T-helper 2 cell treated with Interferon-gamma antibody and Interleukin-4, amounts not matched to agents 100 ng/mL and 5 ng/mL, for 36 hours (primary cell): ENCODE results near the gene SPARC. TPM values are rescaled to one million over a fixed set of nuclear protein-coding genes. Genes with fewer than 3 reads are reported as not detected.
"Not testable (repeated sequence)": the region's sequence is repeated elsewhere in the genome, so short reads cannot be mapped to it uniquely, and the experiment has no call there.

ENCODE experiments used
- intact Hi-C: fragments of 100-400 bp; cut with micrococcal nuclease; formaldehyde crosslinking; loops from one replicate; pipeline ENCODE4 v1.15.1; 2023
- total RNA-seq: library from RNA; stranded (reverse); gene quantifications from 2 replicates; pipeline ENCODE4 v1.2.3, GENCODE V29; 2022

SPARC gene
- total RNA-seq, 1 donor from 2014 or later = not detected

DNA sequence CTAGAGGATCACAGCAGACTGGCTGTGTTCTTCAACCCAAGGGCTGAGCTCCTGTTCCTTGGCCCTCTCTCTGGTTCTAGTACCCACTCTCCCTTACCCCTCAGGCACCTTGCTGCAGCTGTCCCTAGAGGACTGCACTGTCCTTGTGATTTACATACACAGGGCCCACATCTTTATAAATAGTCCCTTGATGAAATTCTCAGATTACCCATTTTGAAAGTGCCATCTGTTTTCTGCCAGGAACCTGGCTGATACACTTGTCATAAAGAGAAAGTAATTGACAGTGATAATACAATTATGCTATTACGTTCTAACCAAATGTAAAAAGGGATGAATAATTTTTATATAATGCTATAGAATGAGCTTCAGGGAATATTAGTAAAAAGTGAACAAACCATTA, 16.5 kb upstream of the SPARC start:
- intact Hi-C loops = no loop called here

DNA sequence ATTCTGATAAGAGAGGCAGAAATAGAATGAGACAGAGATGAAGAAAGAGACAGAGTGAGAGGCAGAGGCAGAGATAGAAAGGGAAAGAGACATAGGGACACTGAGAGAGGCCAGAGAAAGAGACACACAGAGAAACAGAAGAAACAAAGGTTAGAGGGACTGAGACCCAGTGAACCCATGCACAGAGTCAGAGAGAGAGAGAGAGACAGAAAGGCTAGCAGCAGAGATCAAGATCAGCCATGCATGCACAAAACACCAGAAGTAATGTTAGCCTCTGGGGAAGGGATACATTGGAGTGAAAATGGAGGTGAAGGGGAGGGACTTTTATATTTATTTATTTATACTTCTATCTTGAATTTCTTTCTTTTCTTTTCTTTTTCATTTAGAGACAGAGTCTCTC, 14.1 kb upstream of the SPARC start:
- intact Hi-C loops = no loop called here

DNA sequence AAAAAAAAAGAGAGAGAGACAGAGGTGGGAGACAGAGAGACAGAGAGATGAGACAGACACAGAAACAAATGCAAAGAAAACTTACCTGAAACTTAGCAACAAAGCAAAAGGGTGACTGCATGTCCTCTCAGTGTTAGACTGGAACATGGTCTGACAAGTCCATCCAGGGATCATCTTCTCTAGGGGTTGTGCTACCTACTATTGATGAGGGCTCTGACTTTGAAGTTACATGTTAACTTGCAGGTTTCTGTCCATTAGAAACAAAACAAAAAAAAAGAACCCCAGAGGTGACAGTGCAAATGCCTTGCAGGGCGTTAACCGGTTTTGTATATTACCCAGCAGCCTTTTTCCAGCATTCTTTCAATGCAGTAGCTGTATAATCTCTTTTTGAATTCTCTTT, 13.6 kb upstream of the SPARC start:
- intact Hi-C loops = no loop called here

DNA sequence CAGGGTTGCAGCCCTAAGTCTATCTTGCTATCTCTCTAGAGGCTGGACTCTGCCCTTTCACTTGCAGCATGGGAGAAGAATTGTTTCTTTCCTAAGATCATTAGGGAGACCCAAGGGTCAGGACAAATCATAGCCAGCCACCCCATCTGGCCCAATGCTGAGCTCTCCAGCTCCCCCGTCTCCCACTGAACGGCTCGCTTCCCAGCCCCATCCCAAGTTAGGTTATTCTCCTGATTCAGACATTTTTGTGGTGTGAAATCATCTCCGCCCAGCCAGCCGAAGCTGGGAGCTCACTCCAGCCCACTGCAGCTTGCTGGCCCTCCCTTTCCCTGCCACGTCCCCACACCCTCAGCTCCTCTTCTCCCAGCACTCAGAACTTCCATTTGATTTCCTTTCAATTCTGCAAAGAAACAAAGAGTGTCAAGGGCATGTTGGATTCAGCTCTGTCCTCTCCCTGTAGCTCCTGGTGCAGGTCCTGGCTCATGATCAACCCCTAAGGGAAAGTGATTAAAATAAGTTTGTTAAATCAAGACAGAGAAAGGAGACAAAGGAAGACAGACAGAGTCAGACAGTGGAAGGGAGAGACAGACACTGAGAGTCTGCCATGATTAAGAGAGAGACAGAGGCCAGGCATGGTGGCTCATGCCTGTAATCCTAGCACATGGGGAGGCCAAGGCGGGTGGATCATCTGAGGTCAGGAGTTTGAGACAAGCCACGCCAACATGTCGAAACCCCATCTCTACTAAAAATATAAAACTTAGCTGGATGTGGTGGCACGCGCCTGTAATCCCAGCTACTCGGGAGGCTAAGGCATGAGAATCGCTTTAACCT, 12.6 kb upstream of the SPARC start:
- intact Hi-C loops = no loop called here

DNA sequence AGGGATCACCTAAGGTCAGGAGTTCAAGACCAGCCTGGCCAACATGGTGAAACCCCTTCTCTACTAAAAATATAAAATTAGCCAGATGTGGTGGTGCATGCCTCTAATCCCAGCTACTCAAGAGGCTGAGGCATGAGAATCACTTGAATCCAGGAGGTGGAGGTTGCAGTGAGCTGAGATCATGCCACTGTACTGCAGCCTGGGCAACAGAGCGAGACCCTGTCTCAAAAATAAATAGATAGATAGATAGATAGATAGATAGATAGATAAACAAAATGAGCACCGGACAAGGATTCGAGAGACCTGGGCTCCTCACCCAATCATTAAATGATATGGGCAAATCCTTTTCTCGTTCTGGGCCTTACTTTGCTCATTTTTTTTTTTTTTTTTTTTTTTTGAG, 11.4 kb upstream of the SPARC start:
- intact Hi-C loops = not testable (repeated sequence)

DNA sequence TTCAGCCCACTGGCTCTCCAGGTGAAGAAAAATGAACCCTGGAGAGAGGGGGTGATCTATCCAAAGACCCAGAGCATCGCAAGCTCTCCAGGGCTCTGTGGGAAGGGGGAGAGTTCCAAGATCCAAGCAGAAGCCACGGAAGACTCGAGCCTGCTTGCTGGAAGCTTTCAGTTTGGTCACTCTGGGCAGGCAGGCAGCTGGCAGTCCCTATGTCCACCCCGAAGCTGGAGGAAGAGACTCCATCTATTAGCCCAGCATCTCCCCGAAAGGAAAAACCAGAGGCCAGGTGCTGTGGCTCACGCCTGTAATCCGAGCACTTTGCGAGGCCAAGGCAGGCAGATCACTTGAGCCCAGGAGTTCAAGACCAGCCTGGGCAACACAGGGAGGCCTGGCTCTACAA, 10.7 kb upstream of the SPARC start:
- intact Hi-C loops = no loop called here

DNA sequence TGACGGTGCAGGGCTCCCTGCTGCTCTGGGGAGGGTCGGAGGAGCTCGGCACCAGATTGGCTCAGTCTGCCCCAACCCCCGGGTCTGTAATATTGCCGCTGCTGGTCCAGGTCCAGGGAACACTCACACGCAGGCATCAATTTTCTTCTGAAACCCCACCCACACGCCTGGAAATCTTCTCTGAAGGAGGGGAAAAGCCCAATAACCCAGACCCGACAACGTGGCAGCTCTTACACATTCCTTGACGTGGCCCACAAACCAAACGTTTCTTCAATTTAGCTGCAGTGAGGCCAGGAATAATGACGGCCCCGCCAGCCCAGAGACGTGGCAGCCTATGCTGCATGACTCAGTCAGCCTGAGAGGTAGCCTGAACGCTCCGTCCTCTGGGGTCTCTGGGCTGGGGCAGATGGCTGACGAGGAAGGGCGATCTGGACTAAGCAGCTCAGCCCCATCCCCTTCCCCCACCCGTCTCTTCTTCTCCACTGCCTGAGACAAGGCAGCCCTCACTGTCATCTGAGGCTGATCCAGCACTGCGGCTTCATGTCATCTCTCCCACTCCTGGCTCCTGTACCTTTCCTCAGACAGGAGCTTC, 9.9 kb upstream of the SPARC start:
- intact Hi-C loops = no loop called here

DNA sequence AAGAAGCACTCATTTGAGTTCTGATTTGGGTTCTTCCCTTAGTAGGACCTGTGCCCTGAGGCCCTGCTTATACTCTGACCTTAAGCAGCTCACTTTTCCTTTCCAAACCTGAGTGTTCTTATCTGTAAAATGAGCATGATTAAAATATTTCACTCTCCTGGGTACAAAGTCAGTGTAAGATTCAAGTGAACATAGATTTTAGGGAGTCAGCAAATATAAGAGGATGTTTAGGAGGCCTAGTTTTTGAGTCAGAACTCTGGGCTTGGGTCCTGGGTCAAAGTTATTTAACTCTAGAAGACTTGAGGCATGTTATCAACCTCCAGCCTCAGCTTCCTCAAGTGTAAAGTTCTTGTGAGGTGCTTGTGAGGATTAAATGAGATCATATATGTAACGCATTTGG, 8.7 kb upstream of the SPARC start:
- intact Hi-C loops = no loop called here

DNA sequence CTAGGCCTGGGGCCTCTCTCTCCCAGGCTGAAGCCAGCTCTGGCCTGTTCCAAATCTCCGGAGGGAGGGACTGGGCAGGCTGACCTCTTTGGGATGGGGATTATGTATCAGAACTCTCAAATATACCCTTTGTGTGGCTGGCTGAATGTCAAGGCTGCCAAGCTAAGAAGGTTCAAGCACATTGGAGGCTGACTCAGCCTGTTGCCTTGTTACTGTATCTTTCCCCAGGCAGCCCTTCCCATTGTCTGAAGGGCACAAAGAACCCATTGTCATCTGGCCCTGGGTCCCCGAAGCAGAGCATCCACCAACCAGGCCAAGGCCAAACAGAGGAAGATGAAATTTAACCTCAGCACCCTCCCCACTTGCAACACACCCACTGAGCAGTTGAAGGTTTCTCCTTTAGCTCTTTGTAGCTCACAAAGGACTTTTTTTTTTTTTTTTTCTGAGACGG, 7.3 kb upstream of the SPARC start:
- intact Hi-C loops = no loop called here

DNA sequence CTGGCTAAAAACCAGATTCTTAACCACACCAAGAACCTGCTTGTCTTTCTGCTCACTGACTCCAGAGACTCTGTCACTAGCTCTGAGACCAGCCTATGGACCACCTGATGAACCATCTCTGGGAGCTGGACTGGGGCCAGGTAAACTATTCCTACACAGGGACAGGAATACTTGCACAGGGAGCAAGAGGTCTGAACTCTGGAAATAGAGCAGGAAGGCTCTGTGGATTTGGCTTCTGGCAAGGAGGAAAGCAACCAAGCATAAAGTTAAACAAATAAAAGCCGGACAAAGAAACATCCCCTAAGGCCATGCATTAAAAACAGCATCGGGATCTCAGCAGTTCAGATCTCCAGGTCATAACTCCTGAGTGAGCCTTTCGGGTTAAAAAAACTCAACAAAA, 5.6 kb upstream of the SPARC start:
- intact Hi-C loops = no loop called here

DNA sequence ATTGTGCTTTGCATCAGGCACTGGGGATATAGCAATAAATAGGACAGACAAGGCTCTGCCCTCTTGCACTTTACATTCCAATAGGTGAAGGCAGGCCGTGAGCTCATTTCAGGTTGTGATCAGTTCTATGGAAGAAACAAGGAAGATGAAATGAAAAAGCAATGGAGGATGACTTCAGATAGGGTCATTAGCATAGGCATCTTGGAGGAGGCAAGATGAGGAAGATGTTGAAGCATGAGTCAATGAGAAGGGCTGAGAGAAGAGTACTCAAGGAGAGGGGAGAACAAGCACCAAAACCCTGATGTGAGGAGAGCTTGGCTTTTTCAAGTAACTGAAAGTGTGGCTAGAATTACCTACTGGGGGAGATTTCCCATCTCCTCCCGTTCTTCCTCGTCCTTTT, 5.0 kb upstream of the SPARC start:
- intact Hi-C loops = no loop called here

DNA sequence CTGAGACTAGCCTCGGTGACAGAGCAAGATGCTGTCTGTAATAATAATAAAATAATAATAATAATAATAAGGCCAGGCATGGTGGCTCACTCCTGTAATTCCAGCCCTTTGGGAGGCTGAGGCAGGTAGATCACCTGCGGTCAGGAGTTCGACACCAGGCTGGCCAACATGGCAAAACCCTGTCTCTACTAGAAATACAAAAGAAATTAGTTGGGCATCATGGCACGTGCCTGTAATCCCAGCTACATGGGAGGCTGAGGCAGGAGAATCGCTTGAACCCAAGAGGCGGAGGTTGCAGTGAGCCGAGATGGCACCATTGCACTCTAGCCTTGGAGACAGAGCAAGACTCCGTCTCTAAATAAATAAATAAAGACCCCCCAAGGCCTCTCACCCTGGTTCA, 2.9 kb upstream of the SPARC start:
- intact Hi-C loops = not testable (repeated sequence)

DNA sequence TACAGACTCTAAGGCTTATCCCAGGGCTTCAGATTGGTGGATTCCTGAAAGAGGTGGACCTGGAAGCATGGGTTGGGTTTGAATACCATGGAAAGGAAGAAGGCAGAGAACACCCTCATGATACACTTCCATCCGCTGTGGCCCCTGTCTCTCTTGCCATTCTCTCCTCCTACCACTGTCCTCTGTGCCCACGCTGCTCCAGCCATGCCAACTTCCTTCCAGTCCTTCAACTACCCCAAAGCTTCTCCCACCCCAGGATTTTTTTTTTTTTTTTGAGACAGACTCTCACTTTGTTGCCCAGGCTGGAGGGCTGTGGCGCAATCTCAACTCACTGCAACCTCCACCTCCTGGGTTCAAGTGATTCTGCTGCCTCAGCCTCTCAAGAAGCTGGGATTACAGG, 1.7 kb upstream of the SPARC start:
- intact Hi-C loops = no loop called here

DNA sequence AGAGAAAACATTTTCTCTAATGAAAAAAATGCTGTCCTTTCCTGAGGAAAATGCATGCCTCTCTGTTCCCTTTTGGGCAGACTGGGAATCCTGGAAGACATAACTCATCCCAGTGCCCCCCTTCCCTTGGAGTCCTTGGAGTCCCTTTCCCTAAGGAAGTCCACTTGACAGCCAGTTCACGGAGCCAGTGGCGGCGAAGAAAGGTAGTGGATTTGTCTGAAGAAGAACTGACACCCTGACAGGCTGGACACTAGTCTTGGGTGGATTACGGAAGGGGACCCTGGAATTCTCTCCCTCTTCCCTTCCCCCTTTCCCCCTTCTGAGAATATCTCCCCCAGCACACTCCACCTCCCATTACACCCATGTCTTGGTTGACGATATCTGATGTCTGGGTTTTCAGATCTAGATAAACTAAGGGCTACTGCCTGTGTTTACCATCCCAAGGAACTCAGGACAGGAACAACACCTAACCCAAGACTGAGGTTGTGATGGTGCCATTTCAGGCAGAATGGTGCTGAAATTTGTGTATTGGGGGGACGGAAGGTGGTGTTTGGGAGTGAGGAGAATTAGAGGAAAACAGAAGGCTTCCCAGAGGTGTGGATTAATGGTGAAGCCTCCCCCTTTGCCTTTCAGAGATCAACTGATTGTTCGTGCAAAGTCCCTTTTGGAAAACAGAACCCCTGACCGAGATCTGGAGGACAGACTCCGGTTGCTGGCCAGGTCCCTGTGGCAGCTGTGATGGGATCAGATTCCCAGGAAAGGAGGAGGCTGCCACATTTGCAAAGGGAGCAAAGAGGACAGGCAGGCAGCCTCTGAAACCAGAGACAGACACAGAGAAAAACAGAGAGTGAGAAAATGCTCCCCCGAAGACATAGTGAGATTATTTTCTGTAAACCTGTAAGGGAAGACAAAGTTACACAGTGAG, 704 bp downstream of the SPARC start:
- intact Hi-C loops = no loop called here

DNA sequence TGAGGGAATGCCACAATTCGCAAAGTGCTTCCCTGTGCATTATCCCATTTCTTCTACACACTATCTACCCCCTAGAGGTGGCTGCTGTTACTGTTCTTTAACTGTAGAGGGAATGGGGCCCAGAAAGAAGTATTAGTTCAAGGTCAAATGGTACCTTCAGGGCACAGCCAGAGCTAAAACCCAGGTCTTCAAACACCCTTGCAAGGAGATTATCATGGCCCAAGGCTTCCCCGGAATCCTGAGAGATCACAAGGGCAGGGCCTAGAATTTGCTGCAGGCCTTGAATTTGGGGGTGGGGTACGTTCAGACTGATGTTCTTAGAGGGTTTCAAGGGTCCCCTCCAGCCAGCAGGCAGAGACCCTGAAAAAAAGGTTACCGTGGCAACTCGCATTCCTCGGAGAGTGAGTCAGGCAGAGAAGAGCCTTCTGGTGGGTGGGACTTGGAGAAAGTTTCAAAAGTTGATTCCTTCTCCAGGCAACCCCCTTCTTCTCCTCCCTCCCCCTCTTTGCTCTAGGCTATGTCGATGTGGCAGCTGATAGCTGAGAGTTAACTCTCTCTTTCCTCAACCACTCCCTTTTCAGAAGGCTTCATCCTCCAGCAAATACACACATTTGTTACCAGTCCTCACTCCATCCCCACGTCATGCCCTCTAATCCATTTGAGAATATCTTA, 1.9 kb downstream of the SPARC start:
- intact Hi-C loops = no loop called here

DNA sequence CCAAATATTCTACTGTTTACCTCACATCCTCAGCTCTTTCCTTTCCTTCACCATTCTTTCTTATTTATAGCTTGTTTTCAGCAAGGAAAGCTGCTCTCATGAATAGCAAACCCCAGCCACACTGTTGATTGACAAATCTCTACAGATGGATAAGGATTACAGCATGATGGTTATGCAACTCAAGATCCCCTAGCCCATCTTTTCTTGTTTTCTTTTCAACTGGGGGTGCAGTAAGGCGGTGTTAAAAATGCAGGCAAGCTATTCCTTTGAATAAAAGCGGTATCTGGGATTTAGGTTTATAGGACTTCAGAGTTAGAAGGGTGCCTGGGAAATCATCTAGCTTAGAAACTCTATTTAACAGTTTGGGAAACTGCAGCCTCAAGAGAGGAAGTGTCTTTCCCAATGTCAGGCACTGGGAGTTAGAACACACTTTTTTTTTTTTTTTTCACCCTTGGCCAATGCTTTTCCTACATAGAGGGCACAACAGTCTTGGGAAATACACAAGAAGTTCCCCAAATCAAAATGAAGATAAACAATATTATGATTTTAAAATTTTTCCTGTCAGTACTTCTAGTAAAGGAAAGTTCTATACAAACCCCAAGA, 2.6 kb downstream of the SPARC start:
- intact Hi-C loops = no loop called here

DNA sequence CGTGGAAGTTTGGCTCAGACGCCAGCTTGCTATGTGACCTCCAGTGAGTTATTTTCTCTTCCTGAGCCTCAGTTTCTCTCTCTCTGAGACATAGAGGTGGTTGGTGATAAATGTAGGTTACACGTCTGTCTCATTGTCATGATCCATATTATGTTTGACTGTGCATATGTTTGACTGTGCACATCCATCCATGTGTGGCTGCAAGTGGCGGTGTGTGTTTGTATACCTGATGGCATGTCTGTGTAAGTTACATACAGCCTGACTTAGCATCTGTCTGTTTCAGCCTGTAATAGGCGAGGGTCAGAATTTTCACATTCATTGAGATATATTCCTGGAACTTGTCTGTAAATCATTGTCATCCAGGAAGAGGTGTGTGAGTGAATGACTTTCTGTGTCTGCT, 3.3 kb downstream of the SPARC start:
- intact Hi-C loops = no loop called here

DNA sequence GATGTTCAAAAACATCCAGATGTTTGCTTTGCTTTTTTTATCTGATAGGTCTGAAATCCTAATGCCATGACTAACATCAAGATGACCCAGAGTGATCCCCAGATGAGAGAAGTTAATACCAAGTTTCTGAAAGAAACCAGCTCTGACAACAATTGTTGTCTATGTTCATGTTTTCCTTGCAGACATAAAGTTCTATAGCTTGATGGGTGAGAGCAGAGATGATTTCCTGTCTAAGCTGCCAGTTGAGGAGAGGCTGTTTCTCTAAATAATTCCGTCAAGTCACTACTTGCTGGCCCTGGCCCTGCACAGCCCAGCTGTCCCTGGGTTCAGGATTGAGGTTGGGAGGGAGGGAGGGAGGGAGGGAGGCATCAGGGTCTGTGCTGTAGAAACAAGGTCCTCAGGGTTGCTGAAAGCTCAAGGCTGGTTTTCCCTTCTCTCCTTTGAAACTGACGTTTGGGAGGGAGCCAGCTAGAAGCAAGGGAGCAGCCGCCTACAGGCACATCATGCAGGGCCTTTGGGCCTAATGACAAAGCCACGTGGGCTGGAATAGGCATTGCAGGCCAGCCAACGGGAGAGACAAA, 3.9 kb downstream of the SPARC start:
- intact Hi-C loops = no loop called here

DNA sequence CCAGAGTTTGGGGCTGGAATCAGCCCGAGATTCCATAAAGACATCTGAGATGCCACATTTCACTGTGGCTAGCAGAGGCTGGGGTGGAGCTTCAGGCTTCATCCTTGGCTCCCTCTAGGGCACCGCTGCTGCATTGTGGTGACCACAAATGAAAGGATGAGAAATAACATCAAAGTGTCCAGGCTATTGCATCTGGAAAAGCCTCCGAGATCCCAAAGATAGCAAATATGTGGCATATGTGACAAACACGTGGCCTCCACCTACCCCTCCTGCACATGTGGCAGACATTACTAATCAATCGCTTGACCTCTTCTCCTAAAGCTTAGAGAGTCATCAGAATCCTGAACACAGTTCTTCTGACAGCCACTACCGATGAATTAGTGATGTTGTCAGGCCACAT, 4.5 kb downstream of the SPARC start:
- intact Hi-C loops = no loop called here

DNA sequence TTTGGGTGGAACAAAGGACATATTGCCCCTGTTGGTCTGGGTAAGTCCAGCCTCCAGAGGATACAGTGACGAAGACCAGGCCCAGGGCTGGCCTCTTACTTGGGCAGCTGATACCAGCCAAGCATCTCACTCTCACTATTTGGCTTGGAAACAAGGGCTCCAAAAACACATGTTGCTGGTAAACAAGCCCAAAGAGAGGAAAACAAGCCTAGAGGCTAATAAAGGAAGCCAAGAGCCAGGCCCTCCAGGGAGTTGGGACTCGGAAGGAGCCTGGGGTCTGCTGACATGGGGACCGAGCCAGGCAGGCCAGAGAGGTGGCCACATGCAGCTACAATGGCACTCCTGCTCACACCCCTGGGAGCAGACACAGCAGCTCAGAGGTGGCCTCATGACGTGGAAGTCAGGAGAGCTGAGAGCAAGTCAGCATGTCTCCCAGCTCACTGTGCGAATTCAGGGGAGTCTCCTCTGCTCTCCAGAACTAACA, 5.7 kb downstream of the SPARC start:
- intact Hi-C loops = no loop called here

DNA sequence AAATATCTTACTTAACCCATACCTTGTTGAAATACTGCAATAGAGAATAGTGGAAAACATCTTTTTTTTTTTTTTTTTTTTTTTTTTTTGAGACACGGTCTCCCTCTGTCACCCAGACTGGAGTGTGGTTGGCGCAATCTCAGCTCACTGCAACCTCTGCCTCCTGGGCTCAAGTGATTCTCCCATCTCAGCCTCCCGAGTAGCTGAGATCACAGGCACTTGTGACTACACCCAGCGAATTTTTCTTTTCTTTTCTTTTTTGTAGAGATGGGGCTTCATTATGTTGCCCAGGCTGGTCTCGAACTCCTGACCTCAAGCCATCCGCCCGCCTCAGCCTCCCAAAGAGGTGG, 6.6 kb downstream of the SPARC start:
- intact Hi-C loops = not testable (repeated sequence)
